Measurements from ENCODE around the gene CYSRT1. TPM values are rescaled to one million over a fixed set of nuclear protein-coding genes. Genes with fewer than 3 reads are reported as not detected.

Gene CYSRT1
- total and polyA plus RNA-seq, 2 donors (not counting 3 experiments of a cell fraction or from before 2014, with no cell fraction given), result 0.44 to 1.1 TPM

DNA sequence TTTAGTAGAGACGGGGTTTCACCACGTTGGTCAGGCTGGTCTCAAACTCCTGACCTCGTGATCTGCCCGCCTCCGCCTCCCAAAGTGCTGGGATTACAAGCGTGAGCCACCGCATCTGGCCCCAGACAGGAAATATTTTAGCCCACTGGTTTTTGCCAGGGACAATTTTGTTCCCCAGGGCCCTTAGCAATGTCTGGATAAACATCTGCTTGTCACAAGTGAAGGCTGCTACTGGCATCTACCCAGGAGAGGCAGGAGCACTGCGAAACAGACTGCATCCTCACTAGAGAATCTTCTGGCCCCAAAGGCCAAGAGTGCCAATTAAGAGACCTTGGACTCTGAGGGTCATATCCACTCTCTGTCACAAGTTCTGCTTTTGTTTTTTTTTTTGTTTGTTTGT lies 22.0 kb upstream of the CYSRT1 start:
- no peaks in the 10 kb centered on the region for H3K27me3 ChIP-seq (ENCODE audit: control insufficient read depth in 2 of 2, insufficient read depth in 2 of 2, low read length in 2 of 2)
- no peaks in the 10 kb centered on the region for H4K20me1 ChIP-seq (replicated peaks; ENCODE audit: control insufficient read depth, extremely low read depth, insufficient read depth, low read length)
- H3K36me3 ChIP-seq (ENCODE audit: control insufficient read depth in 2 of 2, extremely low read depth in 1 of 2, insufficient read depth in 2 of 2, low read length in 2 of 2), result no peaks in the 10 kb centered on the region
- H3K27ac ChIP-seq (ENCODE audit: insufficient read depth, low read depth, low read length), result no peak overlapping the region
- H2AFZ ChIP-seq (ENCODE audit: low read depth, low read length), result no peak overlapping the region
- intact Hi-C loops (cut with micrococcal nuclease), result no loop called here
- POLR2A ChIA-PET, result interaction anchor here (0.7 kb wide), 2 partner anchors 24 to 90 kb away, joined by 5 to 7 read pairs; partner anchors contain the start of gene RNF224
- H3K9me1 ChIP-seq (replicated peaks; ENCODE audit: control insufficient read depth, extremely low read depth, insufficient read depth, low read length), result no peaks in the 10 kb centered on the region
- H3K4me1 ChIP-seq (ENCODE audit: control insufficient read depth, extremely low read depth, insufficient read depth, low read length), result peaks cover 29% of the 10 kb centered on the region
- FAIRE-seq (no peak), DNase-seq (ENCODE audit: low read depth, low spot score) (no peak)
- no peak overlapping the region for H3K4me2 ChIP-seq (ENCODE audit: insufficient read depth, low read length)
- TF ChIP-seq POLR2AphosphoS5 (IDR thresholded peaks at IDR 0.05; ENCODE audit: insufficient read depth, low read depth, low read length) (no peak), MYC (IDR thresholded peaks at IDR 0.05; ENCODE audit: low read depth, low read length) (no peak), POLR2A (IDR thresholded peaks at IDR 0.05; ENCODE audit: low read depth, low read length) (no peak), JUN (IDR thresholded peaks at IDR 0.05; ENCODE audit: borderline replicate concordance, insufficient read depth, insufficient read length, low read depth) (no peak), EZH2 (IDR thresholded peaks at IDR 0.05; ENCODE audit: borderline replicate concordance, low read depth, low read length, severe bottlenecking) (no peak), FOS (IDR thresholded peaks at IDR 0.05; ENCODE audit: borderline replicate concordance, insufficient read depth, low read length) (no peak), GATA2 (IDR thresholded peaks at IDR 0.05; ENCODE audit: insufficient read depth, insufficient read length, low read depth, low read length) (no peak)
- TF ChIP-seq, protein P1, sequence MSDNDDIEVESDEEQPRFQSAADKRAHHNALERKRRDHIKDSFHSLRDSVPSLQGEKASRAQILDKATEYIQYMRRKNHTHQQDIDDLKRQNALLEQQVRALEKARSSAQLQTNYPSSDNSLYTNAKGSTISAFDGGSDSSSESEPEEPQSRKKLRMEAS (IDR thresholded peaks at IDR 0.05; ENCODE audit: insufficient read depth, insufficient read length), result no peak
- TF ChIP-seq, protein P2, sequence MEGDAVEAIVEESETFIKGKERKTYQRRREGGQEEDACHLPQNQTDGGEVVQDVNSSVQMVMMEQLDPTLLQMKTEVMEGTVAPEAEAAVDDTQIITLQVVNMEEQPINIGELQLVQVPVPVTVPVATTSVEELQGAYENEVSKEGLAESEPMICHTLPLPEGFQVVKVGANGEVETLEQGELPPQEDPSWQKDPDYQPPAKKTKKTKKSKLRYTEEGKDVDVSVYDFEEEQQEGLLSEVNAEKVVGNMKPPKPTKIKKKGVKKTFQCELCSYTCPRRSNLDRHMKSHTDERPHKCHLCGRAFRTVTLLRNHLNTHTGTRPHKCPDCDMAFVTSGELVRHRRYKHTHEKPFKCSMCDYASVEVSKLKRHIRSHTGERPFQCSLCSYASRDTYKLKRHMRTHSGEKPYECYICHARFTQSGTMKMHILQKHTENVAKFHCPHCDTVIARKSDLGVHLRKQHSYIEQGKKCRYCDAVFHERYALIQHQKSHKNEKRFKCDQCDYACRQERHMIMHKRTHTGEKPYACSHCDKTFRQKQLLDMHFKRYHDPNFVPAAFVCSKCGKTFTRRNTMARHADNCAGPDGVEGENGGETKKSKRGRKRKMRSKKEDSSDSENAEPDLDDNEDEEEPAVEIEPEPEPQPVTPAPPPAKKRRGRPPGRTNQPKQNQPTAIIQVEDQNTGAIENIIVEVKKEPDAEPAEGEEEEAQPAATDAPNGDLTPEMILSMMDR (IDR thresholded peaks at IDR 0.05; ENCODE audit: extremely low read depth in 1 of 2, insufficient read depth in 1 of 2, low read depth in 1 of 2, low read length in 2 of 2), result no peak
- H3K79me2 ChIP-seq (ENCODE audit: control insufficient read depth, insufficient read depth, low read length), result peaks cover 35% of the 10 kb centered on the region
- CTCF ChIA-PET, result interaction anchor here (1.2 to 1.3 kb wide), 2 partner anchors 24 to 34 kb away, joined by 3 read pairs; partner anchors contain the start of gene RNF224
- no peak overlapping the region for H3K4me3 ChIP-seq (replicated peaks in 1 of 3; ENCODE audit: insufficient read depth in 1 of 3, low read depth in 1 of 3, low read length in 3 of 3)
- no peak overlapping the region for H3K9ac ChIP-seq (replicated peaks; ENCODE audit: extremely low read depth, insufficient read depth, low read length)
- H3K9me3 ChIP-seq (replicated peaks; ENCODE audit: control insufficient read depth, insufficient read depth, low read length), result no peaks in the 10 kb centered on the region
- no TSS peak for BruUV-seq (replicated peaks)
- dilution Hi-C loops (cut with MboI; ENCODE audit: extremely low pct_ligation_motif_present, low sequenced_read_pairs), result no loop called here
